BJ (cell line): ENCODE measurements around the gene NCOA7. TPM values are rescaled to one million over a fixed set of nuclear protein-coding genes. Genes with fewer than 3 reads are reported as not detected.

Source experiments
- CTCF ChIA-PET: fragments of 350-600 bp; formaldehyde crosslinking; extraction: SDS; loops from one replicate; lab custom pipeline; 2021; ENCODE audit warnings: antibody characterized with exemption, inconsistent platforms; lab: Yijun Ruan, JAX
- POLR2A ChIA-PET: fragments of 300-600 bp; sonication (Branson Sonifier 250); formaldehyde crosslinking; extraction: SDS; loops from one replicate; lab custom pipeline; 2021; ENCODE audit warnings: antibody characterized with exemption; lab: Charles Lee
- DNase-seq: peaks from one replicate; pipeline ENCODE4 v3.0.0-alpha.2; 2011; ENCODE audit warnings: low read depth
- H3K27me3 ChIP-seq: 2 replicates; pipeline ENCODE4 v1.6.0; 2011; ENCODE audit warnings: low read length; ENCODE audit not compliant: control insufficient read depth, insufficient read depth
- H3K36me3 ChIP-seq: 2 replicates; pipeline ENCODE4 v1.5.1; 2011; ENCODE audit warnings: low read length; ENCODE audit not compliant: control insufficient read depth, insufficient read depth
- H3K4me3 ChIP-seq: 2 replicates; pipeline ENCODE4 v1.5.1; 2011; ENCODE audit warnings: low read depth, mild to moderate bottlenecking, control low read depth, low read length
- CTCF ChIP-seq: IDR thresholded peaks from 2 replicates; pipeline ENCODE4 v1.5.1; 2011; ENCODE audit warnings: low read depth, mild to moderate bottlenecking, control low read depth, inconsistent platforms, low read length, moderate library complexity; ENCODE audit not compliant: insufficient read depth
- polyA plus RNA-seq: library from polyadenylated mRNA; depleted of rRNA; stranded (reverse); fragments of >200 nt; gene quantifications from 2 replicates; pipeline ENCODE4 v1.2.3, GENCODE V29; 2011

The NCOA7 gene
- polyA plus RNA-seq, 1 experiment: 27.2 TPM

- H3K4me3 ChIP-seq: no peak overlapping the region
- DNase-seq: no peak
- CTCF ChIA-PET: interaction anchor here (1.2 to 2.4 kb wide), 3 partner anchors 19 to 146 kb away, joined by 3 to 6 read pairs (median 3); no protein-coding TSS in a partner anchor
- H3K36me3 ChIP-seq: no peaks in the 10 kb centered on the region; the same call in 1 of the 2 replicates
- no peak for TF ChIP-seq CTCF
- POLR2A ChIA-PET: no interaction called here
- no peaks in the 10 kb centered on the region for H3K27me3 ChIP-seq
Observed at GRCh38 chr6:125810445-125810844, 19.7 kb downstream of the NCOA7 start.

GRCh38 chr6:125811259-125811658 is 20.5 kb downstream of the NCOA7 start:
- no peak for TF ChIP-seq CTCF
- H3K36me3 ChIP-seq: no peaks in the 10 kb centered on the region; the same call in 1 of the 2 replicates
- H3K4me3 ChIP-seq: no peak overlapping the region
- no peak for DNase-seq
- CTCF ChIA-PET: interaction anchor here (0.7 to 2.4 kb wide), 3 partner anchors 9 to 22 kb away, joined by 3 to 6 read pairs (median 3); no protein-coding TSS in a partner anchor
- POLR2A ChIA-PET: no interaction called here
- no peaks in the 10 kb centered on the region for H3K27me3 ChIP-seq

GRCh38 chr6:125812394-125813292 is 21.9 kb downstream of the NCOA7 start:
- CTCF ChIA-PET: interaction anchor here (0.8 to 1.5 kb wide), 2 partner anchors 22 to 24 kb away, joined by 3 to 4 read pairs; no protein-coding TSS in a partner anchor
- DNase-seq: peak; percentile 90
- H3K4me3 ChIP-seq: no peak overlapping the region

GRCh38 chr6:125814481-125814880 is 23.7 kb downstream of the NCOA7 start:
- no peak for DNase-seq
- no peaks in the 10 kb centered on the region for H3K36me3 ChIP-seq
- POLR2A ChIA-PET: no interaction called here
- no peak overlapping the region for H3K4me3 ChIP-seq
- CTCF ChIA-PET: interaction anchor here (0.7 kb wide), 1 partner anchor 764 kb away, joined by 3 read pairs; no protein-coding TSS in a partner anchor
- no peak for TF ChIP-seq CTCF
- no peaks in the 10 kb centered on the region for H3K27me3 ChIP-seq

More at GRCh38 chr6:125812394-125813292, 21.9 kb downstream of the NCOA7 start:
- Histone ChIP-seq H3K27me3 (no peaks in the 10 kb centered on the region), H3K36me3 (no peaks in the 10 kb centered on the region; the same call in 1 of the 2 replicates)
- POLR2A ChIA-PET: no interaction called here
- TF ChIP-seq CTCF: no peak
